SU-DHL-6 (cell line): Measurements from ENCODE around the gene ASB18.
"Not testable (repeated sequence)": the region's sequence is repeated elsewhere in the genome, so short reads cannot be mapped to it uniquely, and the experiment has no call there.

Experiments used
- H2AFZ ChIP-seq: fragments of 200-600 bp; sonication (generic); 2 replicates; pipeline ENCODE4 v1.6.1; 2014; ENCODE audit warnings: low read depth, mild to moderate bottlenecking, moderate library complexity, mixed read lengths, antibody characterized with exemption, low read length; ENCODE audit not compliant: severe bottlenecking
- H3F3A ChIP-seq: fragments of 200-600 bp; shearing (Covaris generic); 2 replicates; pipeline ENCODE4 v1.6.0; 2016; ENCODE audit warnings: antibody characterized with exemption, mild to moderate bottlenecking; ENCODE audit not compliant: insufficient read depth
- H3K27ac ChIP-seq: fragments of 200-600 bp; sonication (generic); 2 replicates; pipeline ENCODE4 v1.5.1; 2016; ENCODE audit warnings: low read depth, mild to moderate bottlenecking, low read length, moderate library complexity, mixed read lengths
- H3K27me3 ChIP-seq: fragments of 200-600 bp; sonication (generic), shearing (Covaris generic); 2 replicates; pipeline ENCODE4 v1.6.0; 2014; ENCODE audit warnings: mild to moderate bottlenecking, low read length
- H3K36me3 ChIP-seq: fragments of 200-600 bp; sonication (generic); 2 replicates; pipeline ENCODE4 v1.6.1; 2014; ENCODE audit warnings: mild to moderate bottlenecking, low read length, mixed read lengths
- H3K4me2 ChIP-seq: fragments of 300-600, 200-600 bp; shearing (Covaris generic), sonication (generic); 2 replicates; pipeline ENCODE4 v1.6.0; 2014; ENCODE audit warnings: low read length, low read depth, mild to moderate bottlenecking; ENCODE audit not compliant: poor library complexity, severe bottlenecking
- H3K4me3 ChIP-seq: fragments of 200-600 bp; sonication (generic); 2 replicates; pipeline ENCODE4 v1.5.1; 2014; ENCODE audit warnings: antibody characterized with exemption, low read length, mild to moderate bottlenecking, mixed read lengths; ENCODE audit not compliant: insufficient read depth, poor library complexity, severe bottlenecking
- H3K79me2 ChIP-seq: fragments of 200-600 bp; sonication (generic); 2 replicates; pipeline ENCODE4 v1.6.1; 2014; ENCODE audit warnings: mild to moderate bottlenecking, low read length, moderate library complexity; ENCODE audit not compliant: insufficient read depth
- H3K9ac ChIP-seq: fragments of 200-600 bp; sonication (generic); 2 replicates; pipeline ENCODE4 v1.7.0; 2014; ENCODE audit warnings: mild to moderate bottlenecking, low read length
- H3K9me2 ChIP-seq: fragments of 200-600 bp; sonication (generic); replicated peaks from 2 replicates; pipeline ENCODE4 v1.6.1; 2014; ENCODE audit warnings: low read length; ENCODE audit not compliant: insufficient read depth
- H3K9me3 ChIP-seq: fragments of 200-600 bp; sonication (generic); 2 replicates; pipeline ENCODE4 v1.6.1; 2014; ENCODE audit warnings: low read length, mixed read lengths; ENCODE audit not compliant: insufficient read depth
- H4K20me1 ChIP-seq: fragments of 200-600 bp; sonication (generic); 2 replicates; pipeline ENCODE4 v1.6.1; 2014; ENCODE audit warnings: low read depth, mild to moderate bottlenecking, antibody characterized with exemption, low read length, moderate library complexity, mixed read lengths
- EZH2phosphoT487 ChIP-seq: fragments of 200-600 bp; sonication (generic), shearing (Covaris generic); conservative IDR thresholded peaks from 2 replicates; pipeline ENCODE4 v1.6.1; 2018; ENCODE audit warnings: mild to moderate bottlenecking, antibody characterized with exemption, low read length, moderate library complexity, mixed read lengths
- TF ChIP-seq, protein P1 (sequence below): fragments of 200-600 bp; sonication (generic); IDR thresholded peaks from one replicate; pipeline ENCODE4 v1.5.1; 2017; ENCODE audit warnings: antibody characterized with exemption, mild to moderate bottlenecking, low read length, moderate library complexity; ENCODE audit not compliant: insufficient read depth, poor library complexity, severe bottlenecking

The ASB18 gene

DNA sequence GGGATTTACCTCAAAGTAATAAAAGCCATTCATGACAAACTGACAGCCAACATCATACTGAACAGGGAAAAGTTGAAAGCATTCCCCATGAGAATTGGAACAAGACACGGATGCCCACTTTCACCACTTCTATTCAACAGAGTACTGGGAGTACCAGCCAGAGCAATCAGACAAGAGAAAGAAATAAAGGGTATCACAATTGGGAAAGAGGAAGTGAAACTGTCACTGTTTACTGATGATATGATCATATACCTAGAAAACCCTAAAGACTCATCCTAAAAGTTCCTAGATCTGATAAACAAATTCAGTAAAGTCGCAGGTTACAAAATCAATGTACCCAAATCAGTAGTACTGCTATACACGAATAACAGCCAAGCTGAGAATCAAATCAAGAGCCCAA lies 17.2 kb upstream of the ASB18 start:
- no peak overlapping the region for H3K4me2 ChIP-seq
- no peak for TF ChIP-seq EZH2phosphoT487
- TF ChIP-seq, protein P1, sequence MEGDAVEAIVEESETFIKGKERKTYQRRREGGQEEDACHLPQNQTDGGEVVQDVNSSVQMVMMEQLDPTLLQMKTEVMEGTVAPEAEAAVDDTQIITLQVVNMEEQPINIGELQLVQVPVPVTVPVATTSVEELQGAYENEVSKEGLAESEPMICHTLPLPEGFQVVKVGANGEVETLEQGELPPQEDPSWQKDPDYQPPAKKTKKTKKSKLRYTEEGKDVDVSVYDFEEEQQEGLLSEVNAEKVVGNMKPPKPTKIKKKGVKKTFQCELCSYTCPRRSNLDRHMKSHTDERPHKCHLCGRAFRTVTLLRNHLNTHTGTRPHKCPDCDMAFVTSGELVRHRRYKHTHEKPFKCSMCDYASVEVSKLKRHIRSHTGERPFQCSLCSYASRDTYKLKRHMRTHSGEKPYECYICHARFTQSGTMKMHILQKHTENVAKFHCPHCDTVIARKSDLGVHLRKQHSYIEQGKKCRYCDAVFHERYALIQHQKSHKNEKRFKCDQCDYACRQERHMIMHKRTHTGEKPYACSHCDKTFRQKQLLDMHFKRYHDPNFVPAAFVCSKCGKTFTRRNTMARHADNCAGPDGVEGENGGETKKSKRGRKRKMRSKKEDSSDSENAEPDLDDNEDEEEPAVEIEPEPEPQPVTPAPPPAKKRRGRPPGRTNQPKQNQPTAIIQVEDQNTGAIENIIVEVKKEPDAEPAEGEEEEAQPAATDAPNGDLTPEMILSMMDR: no peak
- H3K27me3 ChIP-seq: no peaks in the 10 kb centered on the region
- no peaks in the 10 kb centered on the region for H3F3A ChIP-seq
- no peaks in the 10 kb centered on the region for H3K36me3 ChIP-seq
- no peak overlapping the region for H3K9ac ChIP-seq
- no peaks in the 10 kb centered on the region for H3K9me2 ChIP-seq
- H4K20me1 ChIP-seq: no peaks in the 10 kb centered on the region
- no peaks in the 10 kb centered on the region; the same call in 1 of the 2 replicates for H3K9me3 ChIP-seq
- H3K79me2 ChIP-seq: no peaks in the 10 kb centered on the region
- H3K4me3 ChIP-seq: no peak overlapping the region
- no peak overlapping the region for H2AFZ ChIP-seq
- no peak overlapping the region for H3K27ac ChIP-seq

DNA sequence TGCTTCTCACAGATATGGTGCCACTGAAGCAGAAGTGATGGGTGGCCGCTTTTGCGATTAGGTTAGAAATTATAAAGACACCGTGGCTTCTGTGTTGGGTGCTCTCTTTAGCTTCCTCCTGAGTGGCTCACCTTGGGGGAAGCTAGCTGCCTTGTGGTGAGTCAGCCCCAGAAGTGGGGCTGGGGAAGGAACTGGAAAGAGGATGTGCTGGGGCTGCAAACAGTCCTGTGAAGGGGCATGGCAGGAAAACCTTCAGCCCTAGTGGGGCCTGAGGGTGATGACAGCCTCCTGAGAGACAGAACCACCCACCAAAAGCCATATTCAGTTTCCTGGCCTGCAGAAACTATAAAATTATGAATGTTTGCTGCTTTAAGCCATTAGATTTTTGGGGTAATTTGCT lies 8.9 kb upstream of the ASB18 start:
- peaks cover 12% of the 10 kb centered on the region; the same call in 1 of the 2 replicates for H3K9me3 ChIP-seq

DNA sequence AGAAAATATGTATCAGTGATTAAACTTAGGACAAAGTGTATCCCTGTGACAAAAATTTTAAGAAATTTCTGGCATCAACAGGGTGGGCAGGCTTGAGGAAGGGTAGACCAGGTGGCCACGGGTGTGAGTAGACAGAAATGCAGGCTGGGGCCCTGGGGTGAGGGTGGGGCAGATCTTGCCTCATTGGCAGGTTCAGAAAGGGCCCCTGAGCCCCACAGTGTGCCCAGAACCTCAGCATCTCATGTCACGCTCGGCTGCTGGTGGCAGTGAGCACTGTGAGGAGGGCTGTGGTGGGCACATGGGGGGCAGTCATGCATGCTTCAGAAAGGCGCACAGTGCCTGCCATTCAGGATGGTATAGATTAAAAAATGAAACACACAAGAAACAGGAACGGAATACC lies 7.6 kb upstream of the ASB18 start:
- TF ChIP-seq EZH2phosphoT487: no peak
- TF ChIP-seq, protein P1: no peak
- no peak overlapping the region for H3K4me2 ChIP-seq
- H3K9me3 ChIP-seq: peaks cover 12% of the 10 kb centered on the region; the same call in 1 of the 2 replicates

More for the DNA sequence above, 8.9 kb upstream of the ASB18 start:
- Histone ChIP-seq H4K20me1 (no peaks in the 10 kb centered on the region), H3K4me3 (no peak overlapping the region), H3K27me3 (no peaks in the 10 kb centered on the region), H3K9ac (no peak overlapping the region), H2AFZ (no peak overlapping the region), H3K79me2 (no peaks in the 10 kb centered on the region), H3K36me3 (no peaks in the 10 kb centered on the region), H3F3A (no peaks in the 10 kb centered on the region), H3K4me2 (no peak overlapping the region), H3K27ac (no peak overlapping the region), H3K9me2 (no peaks in the 10 kb centered on the region)
- TF ChIP-seq, protein P1: no peak
- no peak for TF ChIP-seq EZH2phosphoT487

DNA sequence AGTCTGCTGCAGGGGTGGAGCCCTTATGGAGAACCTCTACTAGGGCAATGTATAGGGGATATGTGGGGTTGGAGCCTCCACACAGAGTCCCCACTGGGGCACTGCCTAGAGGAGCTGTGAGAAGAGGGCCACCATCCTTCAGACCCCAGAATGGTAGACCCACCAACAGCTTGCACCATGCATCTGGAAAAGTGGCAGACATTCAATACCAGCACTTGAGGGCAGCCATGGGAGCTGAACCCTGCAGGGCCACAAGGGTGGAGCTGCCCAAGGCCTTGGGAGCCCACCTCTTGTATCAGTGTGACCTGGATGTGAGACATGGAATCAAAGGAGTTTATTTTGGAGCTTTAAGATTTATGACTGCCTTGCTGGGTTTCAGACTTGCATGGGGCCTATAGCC lies 5.7 kb upstream of the ASB18 start:
- H3K9ac ChIP-seq, H3K4me2 ChIP-seq, H3K79me2 ChIP-seq, H3K36me3 ChIP-seq, H3K27me3 ChIP-seq, H4K20me1 ChIP-seq, H3F3A ChIP-seq, H2AFZ ChIP-seq, H3K9me2 ChIP-seq, H3K27ac ChIP-seq, H3K4me3 ChIP-seq: not testable (repeated sequence)
- H3K9me3 ChIP-seq: peaks cover 12% of the 10 kb centered on the region; the same call in 1 of the 2 replicates

More for the DNA sequence above, 7.6 kb upstream of the ASB18 start:
- Histone ChIP-seq H3K27me3 (no peaks in the 10 kb centered on the region), H2AFZ (no peak overlapping the region), H3K27ac (no peak overlapping the region), H3K79me2 (no peaks in the 10 kb centered on the region), H3F3A (no peaks in the 10 kb centered on the region), H3K36me3 (no peaks in the 10 kb centered on the region), H3K9ac (no peak overlapping the region), H4K20me1 (no peaks in the 10 kb centered on the region), H3K4me3 (no peak overlapping the region), H3K9me2 (no peaks in the 10 kb centered on the region)
